ENCODE results near the gene UTP11. TPM values are rescaled to one million over a fixed set of nuclear protein-coding genes. Genes with fewer than 3 reads are reported as not detected.

Gene UTP11
- total RNA-seq, 1 donor from 2014 or later: 26.4 TPM

DNA sequence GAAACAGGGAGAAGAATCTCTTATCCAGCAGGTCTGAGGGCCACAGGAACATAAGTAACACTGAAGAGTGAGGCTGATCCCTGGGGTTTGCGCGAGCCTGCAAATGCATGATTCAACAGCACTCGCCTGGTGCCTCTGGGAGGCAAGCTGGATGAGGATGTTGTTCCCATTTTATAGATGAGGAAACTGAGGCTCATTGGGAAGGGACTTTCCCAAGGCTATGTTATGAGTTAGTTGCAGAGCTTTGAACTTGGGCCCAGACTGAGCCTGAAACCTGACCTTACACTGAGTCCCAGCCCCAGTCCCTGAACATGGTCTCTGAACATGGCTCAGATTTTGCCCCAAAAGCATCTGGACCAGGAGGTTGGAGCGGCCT is 61.8 kb downstream of the UTP11 start:
- Mint-ChIP-seq H3K27ac (ENCODE audit: unreplicated experiment) (no peak overlapping the region), H3K27me3 (ENCODE audit: low read depth) (peaks cover 8% of the 10 kb centered on the region), H3K4me3 (ENCODE audit: unreplicated experiment) (no peak overlapping the region), H3K4me1 (ENCODE audit: low read depth) (peaks cover 18% of the 10 kb centered on the region), H3K9me3 (ENCODE audit: low read depth) (no peaks in the 10 kb centered on the region), H3K36me3 (ENCODE audit: low read depth) (no peaks in the 10 kb centered on the region)
- DNase-seq (ENCODE audit: low spot score): peak; percentile 42
- TF ChIP-seq, protein P1, sequence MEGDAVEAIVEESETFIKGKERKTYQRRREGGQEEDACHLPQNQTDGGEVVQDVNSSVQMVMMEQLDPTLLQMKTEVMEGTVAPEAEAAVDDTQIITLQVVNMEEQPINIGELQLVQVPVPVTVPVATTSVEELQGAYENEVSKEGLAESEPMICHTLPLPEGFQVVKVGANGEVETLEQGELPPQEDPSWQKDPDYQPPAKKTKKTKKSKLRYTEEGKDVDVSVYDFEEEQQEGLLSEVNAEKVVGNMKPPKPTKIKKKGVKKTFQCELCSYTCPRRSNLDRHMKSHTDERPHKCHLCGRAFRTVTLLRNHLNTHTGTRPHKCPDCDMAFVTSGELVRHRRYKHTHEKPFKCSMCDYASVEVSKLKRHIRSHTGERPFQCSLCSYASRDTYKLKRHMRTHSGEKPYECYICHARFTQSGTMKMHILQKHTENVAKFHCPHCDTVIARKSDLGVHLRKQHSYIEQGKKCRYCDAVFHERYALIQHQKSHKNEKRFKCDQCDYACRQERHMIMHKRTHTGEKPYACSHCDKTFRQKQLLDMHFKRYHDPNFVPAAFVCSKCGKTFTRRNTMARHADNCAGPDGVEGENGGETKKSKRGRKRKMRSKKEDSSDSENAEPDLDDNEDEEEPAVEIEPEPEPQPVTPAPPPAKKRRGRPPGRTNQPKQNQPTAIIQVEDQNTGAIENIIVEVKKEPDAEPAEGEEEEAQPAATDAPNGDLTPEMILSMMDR (IDR thresholded peaks at IDR 0.05): no peak

Other genes with a start within 250 kb of the UTP11 start
- gene EPHA10, start 247.6 kb upstream of the UTP11 start, total RNA-seq: 0.37 TPM in 1 of 3 replicates, not detected in the others
- gene MANEAL, start 218.9 kb upstream of the UTP11 start, total RNA-seq: 3.9 to 4.2 TPM (median 4.0 TPM) in 3 replicates
- gene C1orf122, start 204.9 kb upstream of the UTP11 start, total RNA-seq: 72.6 to 80.0 TPM (median 76.1 TPM) in 3 replicates
- gene YRDC, start 204.5 kb upstream of the UTP11 start, total RNA-seq: 11.9 to 17.7 TPM (median 15.5 TPM) in 3 replicates
- 14.8 to 17.3 TPM (median 17.2 TPM) in 3 replicates for gene MTF1, start 153.1 kb upstream of the UTP11 start, total RNA-seq
- gene INPP5B, start 65.7 kb upstream of the UTP11 start, total RNA-seq: 18.7 to 21.2 TPM (median 20.6 TPM) in 3 replicates
- 45.6 to 60.4 TPM (median 46.2 TPM) in 3 replicates for gene SF3A3, start 22.7 kb upstream of the UTP11 start, total RNA-seq
- gene FHL3, start 7.2 kb upstream of the UTP11 start, total RNA-seq: 57.9 to 72.6 TPM (median 58.9 TPM) in 3 replicates
- 1.3 to 11.7 TPM (median 1.6 TPM) in 3 replicates for gene POU3F1, start 34.1 kb downstream of the UTP11 start, total RNA-seq